WTC11 (cell line): Measurements from ENCODE around the gene NEUROD2. TPM values are rescaled to one million over a fixed set of nuclear protein-coding genes. Genes with fewer than 3 reads are reported as not detected.
A peak's percentile ranks its signal among the peaks of the same experiment; 100 is the strongest.

Experiments
- ATAC-seq: fragments of 200-7000 bp; cut with Tn5 transposase; 2 replicates; pipeline ENCODE4 v1.10.0; 2021; ENCODE audit warnings: mild to moderate bottlenecking, moderate library complexity
- CTCF ChIA-PET: fragments of 300-600 bp; sonication (Branson Sonifier 250); formaldehyde crosslinking; loops from one replicate; lab custom pipeline; 2021; ENCODE audit warnings: antibody characterized with exemption; lab: Charles Lee
- POLR2A ChIA-PET: fragments of 350-600 bp; sonication (Branson Sonifier 250); formaldehyde crosslinking; loops from one replicate; lab custom pipeline; 2021; ENCODE audit warnings: antibody characterized with exemption; lab: Charles Lee
- DNase-seq: peaks from one replicate; pipeline ENCODE4 v3.0.0; 2021; ENCODE audit warnings: low spot score
- H3K27ac Mint-ChIP-seq: 2 replicates; pipeline ENCODE4 v1.8.0; 2021; ENCODE audit warnings: mixed read lengths
- H3K27me3 Mint-ChIP-seq: 2 replicates; pipeline ENCODE4 v1.8.0; 2021; ENCODE audit warnings: low read depth, mild to moderate bottlenecking, moderate library complexity, mixed read lengths
- H3K36me3 Mint-ChIP-seq: 2 replicates; pipeline ENCODE4 v1.8.0; 2021; ENCODE audit warnings: mixed read lengths
- H3K4me1 Mint-ChIP-seq: 2 replicates; pipeline ENCODE4 v1.8.0; 2022; ENCODE audit warnings: mixed read lengths
- H3K4me3 Mint-ChIP-seq: 2 replicates; pipeline ENCODE4 v1.8.0; 2021; ENCODE audit warnings: mild to moderate bottlenecking, moderate library complexity, mixed read lengths
- H3K9me3 Mint-ChIP-seq: 2 replicates; pipeline ENCODE4 v1.8.0; 2021; ENCODE audit warnings: mixed read lengths
- IRF2 ChIP-seq: sonication (generic); formaldehyde crosslinking; IDR thresholded peaks from 2 replicates; pipeline ENCODE4 v1.8.0; 2022; ENCODE audit warnings: low read depth, missing genetic modification reagents, borderline replicate concordance
- KAT7 ChIP-seq: sonication (generic); formaldehyde crosslinking; IDR thresholded peaks from 2 replicates; pipeline ENCODE4 v1.8.1; 2023; ENCODE audit warnings: missing genetic modification reagents, mild to moderate bottlenecking, borderline replicate concordance
- MYBL2 ChIP-seq: sonication (generic); formaldehyde crosslinking; IDR thresholded peaks from 2 replicates; pipeline ENCODE4 v1.8.1; 2023; ENCODE audit warnings: mild to moderate bottlenecking, moderate library complexity, missing genetic modification reagents
- NFYB ChIP-seq: sonication (generic); formaldehyde crosslinking; conservative IDR thresholded peaks from 2 replicates; pipeline ENCODE4 v1.8.0; 2022; ENCODE audit warnings: low read depth, missing genetic modification reagents
- SP1 ChIP-seq: sonication (generic); formaldehyde crosslinking; conservative IDR thresholded peaks from 2 replicates; pipeline ENCODE4 v1.8.1; 2022; ENCODE audit warnings: missing genetic modification reagents
- ZNF121 ChIP-seq: sonication (generic); formaldehyde crosslinking; IDR thresholded peaks from 2 replicates; pipeline ENCODE4 v1.8.0; 2023; ENCODE audit warnings: missing genetic modification reagents
- ZNF317 ChIP-seq: sonication (generic); formaldehyde crosslinking; IDR thresholded peaks from 2 replicates; pipeline ENCODE4 v1.8.1; 2023; ENCODE audit warnings: low read depth, mild to moderate bottlenecking, moderate library complexity, missing genetic modification reagents, borderline replicate concordance
- ZNF423 ChIP-seq: fragments of 250-450 bp; sonication (Bioruptor Pico); IDR thresholded peaks from 2 replicates; pipeline ENCODE4 v2.1.2; 2022; ENCODE audit warnings: mild to moderate bottlenecking, moderate library complexity
- total RNA-seq: library from RNA; stranded (reverse); gene quantifications from 3 replicates; pipeline ENCODE4 v1.2.3, GENCODE V29; 2021
- TF ChIP-seq, protein P1 (sequence below): sonication (generic); formaldehyde crosslinking; IDR thresholded peaks from 2 replicates; pipeline ENCODE4 v1.8.0; 2022; ENCODE audit warnings: mild to moderate bottlenecking, missing genetic modification reagents
- TF ChIP-seq, protein P2 (sequence below): fragments of 200-600 bp; IDR thresholded peaks from 2 replicates; pipeline ENCODE4 v1.8.0; 2022; ENCODE audit warnings: antibody characterized with exemption
- TF ChIP-seq, protein P3 (sequence below): sonication (generic); formaldehyde crosslinking; IDR thresholded peaks from 2 replicates; pipeline ENCODE4 v1.8.1; 2023; ENCODE audit warnings: mild to moderate bottlenecking, moderate library complexity, missing genetic modification reagents
- TF ChIP-seq, protein P4 (sequence below): sonication (generic); formaldehyde crosslinking; IDR thresholded peaks from 2 replicates; pipeline ENCODE4 v1.8.1; 2023; ENCODE audit warnings: mild to moderate bottlenecking, missing genetic modification reagents
- TF ChIP-seq, protein P5 (sequence below): fragments of 250-450 bp; sonication (Bioruptor Pico); conservative IDR thresholded peaks from 2 replicates; pipeline ENCODE4 v1.9.0; 2021; ENCODE audit warnings: mild to moderate bottlenecking
- TF ChIP-seq, protein P6 (sequence below): fragments of 250-450 bp; sonication (Bioruptor Pico); IDR thresholded peaks from 2 replicates; pipeline ENCODE4 v1.9.0; 2021; ENCODE audit warnings: mild to moderate bottlenecking, borderline replicate concordance

NEUROD2 gene
- total RNA-seq, 1 experiment from 2014 or later = not detected

DNA sequence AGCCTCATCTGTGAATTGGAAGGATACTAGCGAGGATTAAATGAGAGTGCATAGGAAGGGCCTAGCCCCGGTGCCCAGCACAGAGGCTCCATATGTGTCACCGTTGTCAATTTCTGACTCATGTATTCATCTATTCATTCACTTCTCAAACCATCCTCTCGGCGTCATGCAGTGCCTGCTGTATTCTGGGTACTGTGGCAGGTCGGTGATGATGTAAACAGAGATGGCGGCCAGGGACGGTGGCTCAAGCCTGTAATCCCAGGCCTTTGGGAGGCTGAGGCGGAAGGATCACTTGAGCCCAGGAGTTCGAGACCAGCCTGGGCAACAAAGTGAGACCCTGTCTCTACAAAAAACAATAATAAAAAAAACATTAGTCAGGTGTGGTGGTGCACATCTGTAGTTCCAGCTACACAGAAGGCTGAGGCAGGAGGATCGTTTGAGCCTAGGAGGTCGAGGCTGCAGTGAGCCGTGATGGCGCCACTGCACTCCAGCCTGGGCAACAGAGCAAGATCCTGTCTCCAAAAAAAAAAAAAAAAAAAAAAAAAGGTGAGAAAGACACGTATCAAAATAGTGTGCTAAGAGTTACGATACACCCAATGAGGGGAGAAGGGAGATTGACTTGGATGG is 14.8 kb upstream of the NEUROD2 start:
- no peak overlapping the region for H3K4me3 Mint-ChIP-seq
- peaks cover 77% of the 10 kb centered on the region for H3K27me3 Mint-ChIP-seq
- peaks cover 31% of the 10 kb centered on the region for H3K4me1 Mint-ChIP-seq
- TF ChIP-seq, protein P1, sequence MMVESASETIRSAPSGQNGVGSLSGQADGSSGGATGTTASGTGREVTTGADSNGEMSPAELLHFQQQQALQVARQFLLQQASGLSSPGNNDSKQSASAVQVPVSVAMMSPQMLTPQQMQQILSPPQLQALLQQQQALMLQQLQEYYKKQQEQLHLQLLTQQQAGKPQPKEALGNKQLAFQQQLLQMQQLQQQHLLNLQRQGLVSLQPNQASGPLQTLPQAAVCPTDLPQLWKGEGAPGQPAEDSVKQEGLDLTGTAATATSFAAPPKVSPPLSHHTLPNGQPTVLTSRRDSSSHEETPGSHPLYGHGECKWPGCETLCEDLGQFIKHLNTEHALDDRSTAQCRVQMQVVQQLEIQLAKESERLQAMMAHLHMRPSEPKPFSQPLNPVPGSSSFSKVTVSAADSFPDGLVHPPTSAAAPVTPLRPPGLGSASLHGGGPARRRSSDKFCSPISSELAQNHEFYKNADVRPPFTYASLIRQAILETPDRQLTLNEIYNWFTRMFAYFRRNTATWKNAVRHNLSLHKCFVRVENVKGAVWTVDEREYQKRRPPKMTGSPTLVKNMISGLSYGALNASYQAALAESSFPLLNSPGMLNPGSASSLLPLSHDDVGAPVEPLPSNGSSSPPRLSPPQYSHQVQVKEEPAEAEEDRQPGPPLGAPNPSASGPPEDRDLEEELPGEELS (CRISPR knock-in tag) = no peak
- TF ChIP-seq ZNF121 (CRISPR knock-in tag) = peak; percentile 85
- TF ChIP-seq, all 79 proteins: peak for 1
- CTCF ChIA-PET = interaction anchor here (0.7 to 23.6 kb wide), 46 partner anchors 8 to 423 kb away, joined by 3 to 876 read pairs (median 8); partner anchors contain the start of genes ERBB2, GRB7, IKZF3 and MIEN1
- H3K27ac Mint-ChIP-seq = no peak overlapping the region
- POLR2A ChIA-PET = interaction anchor here (0.5 to 1.5 kb wide), 3 partner anchors 46 to 342 kb away, joined by 3 to 5 read pairs (median 3); partner anchors contain the start of gene PNMT
- no peaks in the 10 kb centered on the region for H3K36me3 Mint-ChIP-seq
- no peak for ATAC-seq
- DNase-seq = no peak
- no peaks in the 10 kb centered on the region for H3K9me3 Mint-ChIP-seq

DNA sequence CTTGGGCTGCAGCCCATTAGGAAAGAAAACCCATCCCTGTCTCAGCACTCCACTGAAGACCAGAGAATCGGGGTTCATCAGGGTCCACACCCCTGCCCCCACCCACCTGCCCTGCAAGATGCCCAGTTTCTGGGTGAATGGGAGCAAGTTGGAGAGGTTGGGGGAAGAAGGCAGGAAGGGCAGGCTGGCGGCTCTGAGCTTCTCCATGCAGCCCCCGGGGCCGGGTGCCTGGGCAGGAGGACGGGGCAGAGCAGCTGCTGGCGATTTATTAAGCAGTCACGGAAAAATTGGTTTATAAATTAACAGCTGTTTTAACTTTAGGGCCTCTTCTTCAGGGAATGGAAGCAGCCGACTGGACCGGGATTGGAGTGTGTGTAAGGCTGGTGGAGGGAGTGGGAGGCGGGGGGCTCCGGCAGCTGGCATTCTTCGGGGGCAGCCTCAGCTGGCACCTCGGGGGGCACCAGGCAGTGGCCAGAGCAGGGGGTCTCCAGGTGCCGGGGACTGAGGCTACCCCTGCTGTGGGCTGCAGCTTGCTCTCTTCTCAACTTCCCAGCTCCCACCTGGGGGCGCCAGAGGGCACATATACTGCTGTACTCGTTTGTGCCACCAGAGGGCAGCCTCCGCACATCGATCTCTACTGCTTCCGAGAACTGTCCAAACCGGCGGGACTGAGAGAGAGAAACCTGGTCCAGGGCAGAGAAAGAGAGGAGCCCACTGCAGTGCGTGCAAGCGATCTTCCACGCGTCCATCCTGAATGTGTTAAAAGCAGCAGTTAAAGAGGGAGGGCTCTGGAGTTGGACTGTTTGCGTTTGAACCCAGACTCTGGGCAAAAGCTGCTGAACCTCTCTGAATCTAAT is 14.0 kb upstream of the NEUROD2 start:
- Mint-ChIP-seq H3K4me3 (no peak overlapping the region), H3K4me1 (peaks cover 31% of the 10 kb centered on the region), H3K27me3 (peaks cover 82% of the 10 kb centered on the region), H3K27ac (no peak overlapping the region), H3K9me3 (no peaks in the 10 kb centered on the region), H3K36me3 (no peaks in the 10 kb centered on the region)
- ATAC-seq (peak; percentile 51), DNase-seq (peak; percentile 91)
- POLR2A ChIA-PET = interaction anchor here (0.5 kb wide), 1 partner anchor 341 kb away, joined by 5 read pairs; no protein-coding TSS in a partner anchor
- CTCF ChIA-PET = interaction anchor here (0.6 to 23.6 kb wide), 83 partner anchors 8 to 479 kb away, joined by 3 to 876 read pairs (median 5); partner anchors contain the start of genes CDK12, ERBB2, GRB7 and IKZF3
- TF ChIP-seq, protein P2, sequence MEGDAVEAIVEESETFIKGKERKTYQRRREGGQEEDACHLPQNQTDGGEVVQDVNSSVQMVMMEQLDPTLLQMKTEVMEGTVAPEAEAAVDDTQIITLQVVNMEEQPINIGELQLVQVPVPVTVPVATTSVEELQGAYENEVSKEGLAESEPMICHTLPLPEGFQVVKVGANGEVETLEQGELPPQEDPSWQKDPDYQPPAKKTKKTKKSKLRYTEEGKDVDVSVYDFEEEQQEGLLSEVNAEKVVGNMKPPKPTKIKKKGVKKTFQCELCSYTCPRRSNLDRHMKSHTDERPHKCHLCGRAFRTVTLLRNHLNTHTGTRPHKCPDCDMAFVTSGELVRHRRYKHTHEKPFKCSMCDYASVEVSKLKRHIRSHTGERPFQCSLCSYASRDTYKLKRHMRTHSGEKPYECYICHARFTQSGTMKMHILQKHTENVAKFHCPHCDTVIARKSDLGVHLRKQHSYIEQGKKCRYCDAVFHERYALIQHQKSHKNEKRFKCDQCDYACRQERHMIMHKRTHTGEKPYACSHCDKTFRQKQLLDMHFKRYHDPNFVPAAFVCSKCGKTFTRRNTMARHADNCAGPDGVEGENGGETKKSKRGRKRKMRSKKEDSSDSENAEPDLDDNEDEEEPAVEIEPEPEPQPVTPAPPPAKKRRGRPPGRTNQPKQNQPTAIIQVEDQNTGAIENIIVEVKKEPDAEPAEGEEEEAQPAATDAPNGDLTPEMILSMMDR = peak; percentile 100
- TF ChIP-seq, protein P3, sequence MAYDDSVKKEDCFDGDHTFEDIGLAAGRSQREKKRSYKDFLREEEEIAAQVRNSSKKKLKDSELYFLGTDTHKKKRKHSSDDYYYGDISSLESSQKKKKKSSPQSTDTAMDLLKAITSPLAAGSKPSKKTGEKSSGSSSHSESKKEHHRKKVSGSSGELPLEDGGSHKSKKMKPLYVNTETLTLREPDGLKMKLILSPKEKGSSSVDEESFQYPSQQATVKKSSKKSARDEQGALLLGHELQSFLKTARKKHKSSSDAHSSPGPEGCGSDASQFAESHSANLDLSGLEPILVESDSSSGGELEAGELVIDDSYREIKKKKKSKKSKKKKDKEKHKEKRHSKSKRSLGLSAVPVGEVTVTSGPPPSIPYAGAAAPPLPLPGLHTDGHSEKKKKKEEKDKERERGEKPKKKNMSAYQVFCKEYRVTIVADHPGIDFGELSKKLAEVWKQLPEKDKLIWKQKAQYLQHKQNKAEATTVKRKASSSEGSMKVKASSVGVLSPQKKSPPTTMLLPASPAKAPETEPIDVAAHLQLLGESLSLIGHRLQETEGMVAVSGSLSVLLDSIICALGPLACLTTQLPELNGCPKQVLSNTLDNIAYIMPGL (CRISPR knock-in tag) = peak; percentile 51; the same call in 1 of the 2 replicates
- TF ChIP-seq ZNF317 (no peak), IRF2 (CRISPR knock-in tag) (no peak), KAT7 (CRISPR knock-in tag) (no peak), NFYB (CRISPR knock-in tag) (no peak), ZNF423 (CRISPR knock-in tag) (peak; percentile 93), SP1 (CRISPR knock-in tag) (0 out of 2 replicates have a peak, but pooled peaks have one; percentile 43)
- TF ChIP-seq, protein P4, sequence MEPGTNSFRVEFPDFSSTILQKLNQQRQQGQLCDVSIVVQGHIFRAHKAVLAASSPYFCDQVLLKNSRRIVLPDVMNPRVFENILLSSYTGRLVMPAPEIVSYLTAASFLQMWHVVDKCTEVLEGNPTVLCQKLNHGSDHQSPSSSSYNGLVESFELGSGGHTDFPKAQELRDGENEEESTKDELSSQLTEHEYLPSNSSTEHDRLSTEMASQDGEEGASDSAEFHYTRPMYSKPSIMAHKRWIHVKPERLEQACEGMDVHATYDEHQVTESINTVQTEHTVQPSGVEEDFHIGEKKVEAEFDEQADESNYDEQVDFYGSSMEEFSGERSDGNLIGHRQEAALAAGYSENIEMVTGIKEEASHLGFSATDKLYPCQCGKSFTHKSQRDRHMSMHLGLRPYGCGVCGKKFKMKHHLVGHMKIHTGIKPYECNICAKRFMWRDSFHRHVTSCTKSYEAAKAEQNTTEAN = no peak

DNA sequence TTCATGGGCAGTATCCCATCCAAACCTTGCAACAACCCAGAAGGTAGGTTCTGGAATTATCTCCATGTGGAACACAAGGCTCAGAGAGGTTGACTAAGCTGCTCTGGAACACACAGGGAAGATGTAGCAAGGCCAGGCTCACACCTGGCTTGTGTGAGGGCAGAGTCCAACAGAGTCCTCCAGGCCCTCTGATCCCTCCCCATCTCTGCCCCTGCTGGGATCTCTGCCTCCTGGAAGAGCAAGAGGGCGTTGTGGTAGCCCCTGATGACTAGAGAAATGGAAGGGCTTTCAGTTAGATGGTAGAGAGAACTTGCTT is 12.0 kb upstream of the NEUROD2 start:
- POLR2A ChIA-PET = no interaction called here
- CTCF ChIA-PET = interaction anchor here (0.6 to 23.6 kb wide), 16 partner anchors 8 to 1227 kb away, joined by 3 to 876 read pairs (median 6); partner anchors contain the start of genes NEUROD2, PNMT, STARD3 and TCAP
- Mint-ChIP-seq H3K4me1 (peaks cover 17% of the 10 kb centered on the region), H3K27me3 (peaks cover 82% of the 10 kb centered on the region), H3K4me3 (no peak overlapping the region), H3K36me3 (no peaks in the 10 kb centered on the region), H3K27ac (no peak overlapping the region), H3K9me3 (no peaks in the 10 kb centered on the region)
- no peak for ATAC-seq
- DNase-seq = no peak
- TF ChIP-seq, protein P5, sequence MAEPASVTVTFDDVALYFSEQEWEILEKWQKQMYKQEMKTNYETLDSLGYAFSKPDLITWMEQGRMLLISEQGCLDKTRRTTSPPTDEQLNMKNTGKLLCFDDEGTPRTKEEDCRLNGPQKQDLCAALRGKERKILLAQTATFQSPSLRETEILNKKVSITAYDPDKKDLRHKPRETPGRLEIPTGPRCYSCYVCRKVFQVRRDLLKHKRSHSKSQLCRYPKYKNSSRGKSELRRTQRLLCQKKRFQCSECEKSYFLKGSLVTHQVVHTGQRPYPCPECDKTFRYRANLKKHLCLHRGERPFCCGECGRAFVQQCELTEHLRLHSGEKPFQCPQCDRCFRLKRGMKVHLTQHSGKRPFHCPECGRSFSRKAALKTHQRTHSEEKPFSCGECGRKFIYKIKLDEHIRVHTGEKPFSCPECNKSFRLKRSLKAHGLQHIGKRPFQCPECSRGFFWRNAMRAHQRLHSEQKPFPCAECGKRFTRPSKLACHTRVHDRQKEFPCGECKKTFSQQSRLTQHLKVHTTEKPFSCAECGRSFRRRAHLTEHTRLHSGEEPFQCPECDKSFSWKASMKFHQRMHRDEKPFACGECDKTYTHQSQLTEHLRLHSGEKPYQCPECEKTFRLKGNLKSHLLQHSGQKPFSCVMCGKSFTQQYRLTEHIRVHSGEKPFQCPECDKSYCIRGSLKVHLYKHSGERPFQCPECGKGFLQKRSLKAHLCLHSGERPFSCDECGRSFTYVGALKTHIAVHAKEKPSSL (CRISPR knock-in tag) = no peak
- no peak for TF ChIP-seq MYBL2 (CRISPR knock-in tag)
- TF ChIP-seq, protein P6, sequence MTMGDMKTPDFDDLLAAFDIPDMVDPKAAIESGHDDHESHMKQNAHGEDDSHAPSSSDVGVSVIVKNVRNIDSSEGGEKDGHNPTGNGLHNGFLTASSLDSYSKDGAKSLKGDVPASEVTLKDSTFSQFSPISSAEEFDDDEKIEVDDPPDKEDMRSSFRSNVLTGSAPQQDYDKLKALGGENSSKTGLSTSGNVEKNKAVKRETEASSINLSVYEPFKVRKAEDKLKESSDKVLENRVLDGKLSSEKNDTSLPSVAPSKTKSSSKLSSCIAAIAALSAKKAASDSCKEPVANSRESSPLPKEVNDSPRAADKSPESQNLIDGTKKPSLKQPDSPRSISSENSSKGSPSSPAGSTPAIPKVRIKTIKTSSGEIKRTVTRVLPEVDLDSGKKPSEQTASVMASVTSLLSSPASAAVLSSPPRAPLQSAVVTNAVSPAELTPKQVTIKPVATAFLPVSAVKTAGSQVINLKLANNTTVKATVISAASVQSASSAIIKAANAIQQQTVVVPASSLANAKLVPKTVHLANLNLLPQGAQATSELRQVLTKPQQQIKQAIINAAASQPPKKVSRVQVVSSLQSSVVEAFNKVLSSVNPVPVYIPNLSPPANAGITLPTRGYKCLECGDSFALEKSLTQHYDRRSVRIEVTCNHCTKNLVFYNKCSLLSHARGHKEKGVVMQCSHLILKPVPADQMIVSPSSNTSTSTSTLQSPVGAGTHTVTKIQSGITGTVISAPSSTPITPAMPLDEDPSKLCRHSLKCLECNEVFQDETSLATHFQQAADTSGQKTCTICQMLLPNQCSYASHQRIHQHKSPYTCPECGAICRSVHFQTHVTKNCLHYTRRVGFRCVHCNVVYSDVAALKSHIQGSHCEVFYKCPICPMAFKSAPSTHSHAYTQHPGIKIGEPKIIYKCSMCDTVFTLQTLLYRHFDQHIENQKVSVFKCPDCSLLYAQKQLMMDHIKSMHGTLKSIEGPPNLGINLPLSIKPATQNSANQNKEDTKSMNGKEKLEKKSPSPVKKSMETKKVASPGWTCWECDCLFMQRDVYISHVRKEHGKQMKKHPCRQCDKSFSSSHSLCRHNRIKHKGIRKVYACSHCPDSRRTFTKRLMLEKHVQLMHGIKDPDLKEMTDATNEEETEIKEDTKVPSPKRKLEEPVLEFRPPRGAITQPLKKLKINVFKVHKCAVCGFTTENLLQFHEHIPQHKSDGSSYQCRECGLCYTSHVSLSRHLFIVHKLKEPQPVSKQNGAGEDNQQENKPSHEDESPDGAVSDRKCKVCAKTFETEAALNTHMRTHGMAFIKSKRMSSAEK (CRISPR knock-in tag) = no peak
